Stomach (tissue), 9 donors: ENCODE results near the gene LHFPL3. TPM values are rescaled to one million over a fixed set of nuclear protein-coding genes. Genes with fewer than 3 reads are reported as not detected.

Experiments used
- DNase-seq, 2 donors: peaks; one replicate each; pipeline versions ENCODE4 v3.0.0 to v3.0.0-alpha.2; 2013 to 2019
- H3K27ac ChIP-seq, 5 donors: fragments of 200-600 bp in 4 of 5; sonication (generic) in 4 of 5; one replicate each; pipeline ENCODE4 v1.5.1; 2013 to 2019; ENCODE audit warnings: mild to moderate bottlenecking in 1 of 5, moderate library complexity in 1 of 5
- H3K27me3 ChIP-seq, 3 donors: fragments of 200-600 bp; sonication (generic); one replicate each; pipeline ENCODE4 v1.5.1; 2017 to 2019; ENCODE audit warnings: mixed run types in 1 of 3
- H3K36me3 ChIP-seq, 4 donors: fragments of 200-600 bp; sonication (generic); 1 replicate in 3 of 4; 2 replicates in 1 of 4; pipeline ENCODE4 v1.5.1; 2016 to 2019
- H3K4me1 ChIP-seq, 4 donors: fragments of 200-600 bp; sonication (generic); one replicate each; pipeline ENCODE4 v1.5.1; 2016 to 2019
- H3K4me3 ChIP-seq, 4 donors: fragments of 200-600 bp; sonication (generic) in 3 of 4; one replicate each; pipeline ENCODE4 v1.5.1; 2016 to 2019; ENCODE audit warnings: mild to moderate bottlenecking in 1 of 4
- H3K9me3 ChIP-seq, 4 donors: fragments of 200-600 bp; sonication (generic); one replicate each; pipeline ENCODE4 v1.5.1; 2016 to 2019
- CTCF ChIP-seq, 7 experiments: fragments of 450-650 bp in 4 of 7; fragments of 200-600 bp in 3 of 7; sonication (generic) in 3 of 7; IDR thresholded peaks; one replicate each; pipeline ENCODE4 v1.5.1; 2016 to 2019; ENCODE audit warnings: antibody characterized with exemption in 7 of 7, control low read depth in 2 of 7, mild to moderate bottlenecking in 1 of 7
- EP300 ChIP-seq: sonication (generic); formaldehyde crosslinking; IDR thresholded peaks from one replicate; pipeline ENCODE4 v1.6.1; 2017; ENCODE audit warnings: antibody characterized with exemption
- POLR2A ChIP-seq, 4 donors: fragments of 450-650 bp; IDR thresholded peaks; one replicate each; pipeline ENCODE4 v1.6.1; 2016; ENCODE audit warnings: antibody characterized with exemption in 4 of 4, control low read depth in 2 of 4, mild to moderate bottlenecking in 1 of 4, moderate library complexity in 1 of 4
- POLR2AphosphoS5 ChIP-seq, 3 donors: sonication (generic); formaldehyde crosslinking; IDR thresholded peaks; one replicate each; pipeline ENCODE4 v1.6.1; 2016; ENCODE audit warnings: antibody characterized with exemption in 3 of 3
- WGBS, 5 donors: extraction: QIAGEN DNeasy Blood & Tissue Kit in 3 of 5; methylation state at CpG; one replicate each; pipeline versions ENCODE4 v1.1.5 to v1.1.7; 2013 to 2018; 5-methylcytosine and 5-hydroxymethylcytosine counted together
- intact Hi-C: fragments of 100-400 bp; cut with DNase I; formaldehyde crosslinking; loops from one replicate; pipeline ENCODE4 v1.15.1; 2023; ENCODE audit warnings: low total_unique reads
- polyA plus RNA-seq, 3 donors: library from polyadenylated mRNA; stranded (reverse); fragments of 200-250 nt; gene quantifications; one replicate each; pipeline ENCODE4 v1.2.3, GENCODE V29; 2013
- total RNA-seq, 5 donors: library from RNA; depleted of rRNA; stranded (reverse); fragments of >200 nt; gene quantifications; one replicate each; pipeline versions ENCODE4 v1.1.0 to v1.2.3, GENCODE V29; 2014 to 2016
- donor health status: healthy with polysubstance abuse.
- donor health status: Bipolar disorder and iron deficiency.
- donor health status: healthy.

Gene LHFPL3
- total and polyA plus RNA-seq, 8 donors, result 0.55 TPM; not detected in 7

- 78 to 96% (median 93%) methylated on average over 6 of the region's 6 CpGs for WGBS, 5 donors
- TF ChIP-seq POLR2A (IDR thresholded peaks at IDR 0.05) (no peak), CTCF (IDR thresholded peaks at IDR 0.05) (no peak), EP300 (no peak), POLR2AphosphoS5 (IDR thresholded peaks at IDR 0.05) (no peak)
- intact Hi-C loops, result no loop called here
- no peak for DNase-seq
- Histone ChIP-seq H3K27me3 (no peaks in the 10 kb centered on the region), H3K27ac (no peak overlapping the region), H3K9me3 (no peaks in the 10 kb centered on the region), H3K4me3 (no peak overlapping the region), H3K4me1 (no peaks in the 10 kb centered on the region), H3K36me3 (no peaks in the 10 kb centered on the region)
Observed at GRCh38 chr7:104902183-104902582, 573.8 kb downstream of the LHFPL3 start.

GRCh38 chr7:104903044-104903443, 574.6 kb downstream of the LHFPL3 start:
- H3K27ac ChIP-seq, result no peak overlapping the region
- no peak for DNase-seq
- no peak overlapping the region for H3K4me3 ChIP-seq
- H3K27me3 ChIP-seq, result no peaks in the 10 kb centered on the region
- intact Hi-C loops, result no loop called here
- no peaks in the 10 kb centered on the region for H3K4me1 ChIP-seq
- H3K9me3 ChIP-seq, result no peaks in the 10 kb centered on the region
- no peaks in the 10 kb centered on the region for H3K36me3 ChIP-seq
- WGBS, 5 donors, result 80 to 93% (median 88%) methylated on average over 2 of the region's 2 CpGs
- TF ChIP-seq CTCF (IDR thresholded peaks at IDR 0.05), result no peak
- TF ChIP-seq EP300, result no peak
- TF ChIP-seq POLR2AphosphoS5 (IDR thresholded peaks at IDR 0.05), result no peak
- no peak for TF ChIP-seq POLR2A (IDR thresholded peaks at IDR 0.05)

- no peak for DNase-seq
- TF ChIP-seq POLR2A (IDR thresholded peaks at IDR 0.05) (no peak), CTCF (IDR thresholded peaks at IDR 0.05) (no peak), EP300 (no peak), POLR2AphosphoS5 (IDR thresholded peaks at IDR 0.05) (no peak)
- Histone ChIP-seq H3K27me3 (no peaks in the 10 kb centered on the region), H3K9me3 (no peaks in the 10 kb centered on the region), H3K27ac (no peak overlapping the region), H3K4me3 (no peak overlapping the region), H3K36me3 (no peaks in the 10 kb centered on the region), H3K4me1 (no peaks in the 10 kb centered on the region)
- intact Hi-C loops, result no loop called here
- 79 to 88% (median 87%) methylated on average over 4 of the region's 4 CpGs for WGBS, 5 donors
Observed at GRCh38 chr7:104903846-104904245, 575.4 kb downstream of the LHFPL3 start.

- Histone ChIP-seq H3K4me1 (no peaks in the 10 kb centered on the region), H3K9me3 (no peaks in the 10 kb centered on the region), H3K36me3 (no peaks in the 10 kb centered on the region), H3K4me3 (no peak overlapping the region), H3K27ac (no peak overlapping the region), H3K27me3 (no peaks in the 10 kb centered on the region)
- intact Hi-C loops, result no loop called here
- TF ChIP-seq EP300 (no peak), POLR2AphosphoS5 (IDR thresholded peaks at IDR 0.05) (no peak), CTCF (IDR thresholded peaks at IDR 0.05) (no peak), POLR2A (IDR thresholded peaks at IDR 0.05) (no peak)
- DNase-seq, result no peak
- 90 to 93% (median 91%) methylated on average over 7 of the region's 7 CpGs for WGBS, 5 donors
Observed at GRCh38 chr7:104906032-104906431, 577.6 kb downstream of the LHFPL3 start.
